Panc1 (cell line): ENCODE data around the gene AHNAK. TPM values are rescaled to one million over a fixed set of nuclear protein-coding genes. Genes with fewer than 3 reads are reported as not detected.

ENCODE experiments used
- ATAC-seq: fragments of 200-7000 bp; cut with Tn5 transposase; 2 replicates; pipeline ENCODE4 v1.9.1; 2020; ENCODE audit warnings: mild to moderate bottlenecking, moderate library complexity
- BruUV-seq: library from RNA; stranded (reverse); fragments of 400-500 nt; replicated peaks from 2 replicates; lab custom pipeline; 2021; lab: Mats Ljungman, UMichigan
- CTCF ChIA-PET: fragments of 300-600 bp; sonication (Branson Sonifier 250); formaldehyde crosslinking; loops from one replicate; lab custom pipeline; 2022; ENCODE audit warnings: antibody characterized with exemption; lab: Charles Lee
- POLR2A ChIA-PET: fragments of 300-600 bp; sonication (Branson Sonifier 250); formaldehyde crosslinking; loops from one replicate; lab custom pipeline; 2022; ENCODE audit warnings: antibody characterized with exemption; lab: Charles Lee
- DNase-seq: peaks from one replicate; pipeline ENCODE4 v3.0.0-alpha.2; 2010; ENCODE audit warnings: low read depth, low spot score
- H3K27ac ChIP-seq: 2 replicates; pipeline ENCODE4 v1.5.1; 2011; ENCODE audit warnings: mild to moderate bottlenecking, low read length, inconsistent platforms
- H3K27me3 ChIP-seq: fragments of 200-500 bp; sonication (Bioruptor generic); 2 replicates; pipeline ENCODE4 v1.6.0; 2014; ENCODE audit warnings: low read length, inconsistent platforms; ENCODE audit not compliant: control insufficient read depth, insufficient read depth
- H3K36me3 ChIP-seq: fragments of 200-500 bp; sonication (Bioruptor generic); 2 replicates; pipeline ENCODE4 v1.5.1; 2014; ENCODE audit warnings: inconsistent platforms, mild to moderate bottlenecking, low read length, moderate library complexity; ENCODE audit not compliant: control insufficient read depth, insufficient read depth
- H3K4me1 ChIP-seq: 2 replicates; pipeline ENCODE4 v1.5.1; 2011; ENCODE audit warnings: inconsistent platforms, mild to moderate bottlenecking, low read length, moderate library complexity; ENCODE audit not compliant: control insufficient read depth, insufficient read depth
- H3K4me3 ChIP-seq, 2 experiments: 2 replicates each; pipeline ENCODE4 v1.5.1; 2011 to 2012; ENCODE audit warnings: low read depth in 2 of 2, low read length in 2 of 2, mild to moderate bottlenecking in 2 of 2, inconsistent platforms in 1 of 2, moderate library complexity in 1 of 2
- H3K9me3 ChIP-seq: fragments of 200-500 bp; sonication (Bioruptor generic); 2 replicates; pipeline ENCODE4 v1.5.1; 2014; ENCODE audit warnings: low read depth, mild to moderate bottlenecking, inconsistent platforms, low read length, moderate library complexity; ENCODE audit not compliant: control insufficient read depth, insufficient read depth
- CTCF ChIP-seq: fragments of 450-650 bp; IDR thresholded peaks from 2 replicates; pipeline ENCODE4 v1.5.1; 2017; ENCODE audit warnings: mild to moderate bottlenecking
- POLR2AphosphoS5 ChIP-seq: IDR thresholded peaks from 2 replicates; pipeline ENCODE4 v1.6.1; 2012; ENCODE audit warnings: mild to moderate bottlenecking, low read depth, low read length, moderate library complexity
- SIN3A ChIP-seq: IDR thresholded peaks from 2 replicates; pipeline ENCODE4 v1.6.1; 2012; ENCODE audit warnings: low read depth, mild to moderate bottlenecking, low read length, moderate library complexity, borderline replicate concordance; ENCODE audit not compliant: insufficient read depth
- TCF7L2 ChIP-seq: IDR thresholded peaks from 2 replicates; pipeline ENCODE4 v1.6.1; 2011; ENCODE audit warnings: mild to moderate bottlenecking, low read depth, low read length, inconsistent platforms
- in situ Hi-C: cut with HindIII; loops from 2 replicates; pipeline ENCODE4 v1.10.0; 2016; ENCODE audit warnings: low sequenced_read_pairs, low pct_unique_long_range_greater_than_20kb
- intact Hi-C: fragments of 100-400 bp; cut with micrococcal nuclease; formaldehyde crosslinking; loops from one replicate; pipeline ENCODE4 v1.10.0; 2022; ENCODE audit not compliant: unreplicated experiment
- total RNA-seq: library from RNA; stranded (reverse); gene quantifications from one replicate; pipeline ENCODE4 v1.2.1, GENCODE V29; 2021; ENCODE audit not compliant: unreplicated experiment
- TF ChIP-seq, protein P1 (sequence below), 2 experiments: IDR thresholded peaks; 2 replicates each; pipeline ENCODE4 v1.6.1; 2011 to 2012; ENCODE audit warnings: low read depth in 2 of 2, control low read depth in 1 of 2, low read length in 1 of 2, mild to moderate bottlenecking in 1 of 2, moderate library complexity in 1 of 2; ENCODE audit not compliant: insufficient read depth in 1 of 2

The AHNAK gene
- total RNA-seq, 1 experiment from 2014 or later: 844 TPM

- CTCF ChIA-PET: interaction anchor here (0.7 to 1.3 kb wide), 2 partner anchors 37 to 69 kb away, joined by 3 read pairs; no protein-coding TSS in a partner anchor
- intact Hi-C loops: loop anchor here (2.0 to 5.0 kb wide), 2 partner anchors 37 to 74 kb away; no protein-coding TSS in a partner anchor
- BruUV-seq: no TSS peak
- ATAC-seq: peak; percentile 39
- H3K27ac ChIP-seq: peak overlapping the region; percentile 99
- in situ Hi-C loops: no loop called here
- peaks cover 91% of the 10 kb centered on the region for H3K4me1 ChIP-seq
- H3K36me3 ChIP-seq: no peaks in the 10 kb centered on the region
- H3K9me3 ChIP-seq: no peaks in the 10 kb centered on the region
- POLR2A ChIA-PET: no interaction called here
- DNase-seq: no peak
- TF ChIP-seq, protein P1, sequence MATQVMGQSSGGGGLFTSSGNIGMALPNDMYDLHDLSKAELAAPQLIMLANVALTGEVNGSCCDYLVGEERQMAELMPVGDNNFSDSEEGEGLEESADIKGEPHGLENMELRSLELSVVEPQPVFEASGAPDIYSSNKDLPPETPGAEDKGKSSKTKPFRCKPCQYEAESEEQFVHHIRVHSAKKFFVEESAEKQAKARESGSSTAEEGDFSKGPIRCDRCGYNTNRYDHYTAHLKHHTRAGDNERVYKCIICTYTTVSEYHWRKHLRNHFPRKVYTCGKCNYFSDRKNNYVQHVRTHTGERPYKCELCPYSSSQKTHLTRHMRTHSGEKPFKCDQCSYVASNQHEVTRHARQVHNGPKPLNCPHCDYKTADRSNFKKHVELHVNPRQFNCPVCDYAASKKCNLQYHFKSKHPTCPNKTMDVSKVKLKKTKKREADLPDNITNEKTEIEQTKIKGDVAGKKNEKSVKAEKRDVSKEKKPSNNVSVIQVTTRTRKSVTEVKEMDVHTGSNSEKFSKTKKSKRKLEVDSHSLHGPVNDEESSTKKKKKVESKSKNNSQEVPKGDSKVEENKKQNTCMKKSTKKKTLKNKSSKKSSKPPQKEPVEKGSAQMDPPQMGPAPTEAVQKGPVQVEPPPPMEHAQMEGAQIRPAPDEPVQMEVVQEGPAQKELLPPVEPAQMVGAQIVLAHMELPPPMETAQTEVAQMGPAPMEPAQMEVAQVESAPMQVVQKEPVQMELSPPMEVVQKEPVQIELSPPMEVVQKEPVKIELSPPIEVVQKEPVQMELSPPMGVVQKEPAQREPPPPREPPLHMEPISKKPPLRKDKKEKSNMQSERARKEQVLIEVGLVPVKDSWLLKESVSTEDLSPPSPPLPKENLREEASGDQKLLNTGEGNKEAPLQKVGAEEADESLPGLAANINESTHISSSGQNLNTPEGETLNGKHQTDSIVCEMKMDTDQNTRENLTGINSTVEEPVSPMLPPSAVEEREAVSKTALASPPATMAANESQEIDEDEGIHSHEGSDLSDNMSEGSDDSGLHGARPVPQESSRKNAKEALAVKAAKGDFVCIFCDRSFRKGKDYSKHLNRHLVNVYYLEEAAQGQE (IDR thresholded peaks at IDR 0.05; ENCODE audit: insufficient read depth in 1 of 2, low read depth in 2 of 2, low read length in 1 of 2): no peak
- TF ChIP-seq CTCF (no peak), POLR2AphosphoS5 (no peak), SIN3A (no peak), TCF7L2 (no peak)
- H3K27me3 ChIP-seq: no peaks in the 10 kb centered on the region
- no peak overlapping the region; a peak in 1 of 4 replicates for H3K4me3 ChIP-seq
Observed at GRCh38 chr11:62505059-62505439, 41.6 kb downstream of the AHNAK start.

GRCh38 chr11:62504158-62504973 lies 42.2 kb downstream of the AHNAK start:
- TF ChIP-seq TCF7L2 (no peak), SIN3A (no peak), POLR2AphosphoS5 (no peak), CTCF (no peak)
- TF ChIP-seq, protein P1 (IDR thresholded peaks at IDR 0.05; ENCODE audit: insufficient read depth in 1 of 2, low read depth in 2 of 2, low read length in 1 of 2): no peak
- H3K36me3 ChIP-seq: no peaks in the 10 kb centered on the region
- intact Hi-C loops (loop anchor here (2.0 kb wide), 1 partner anchor 74 kb away; no protein-coding TSS in a partner anchor), in situ Hi-C loops (no loop called here)
- no peaks in the 10 kb centered on the region for H3K27me3 ChIP-seq
- peak overlapping the region; percentile 99 for H3K27ac ChIP-seq
- ChIA-PET POLR2A (no interaction called here), CTCF (interaction anchor here (0.7 to 1.3 kb wide), 2 partner anchors 38 to 68 kb away, joined by 3 read pairs; no protein-coding TSS in a partner anchor)
- peaks cover 91% of the 10 kb centered on the region for H3K4me1 ChIP-seq
- H3K9me3 ChIP-seq: no peaks in the 10 kb centered on the region
- no TSS peak for BruUV-seq
- no peak for DNase-seq
- ATAC-seq: no peak
- no peak overlapping the region for H3K4me3 ChIP-seq
